HG03280 (cell line): ENCODE data around the gene FOXO6.
"Not testable (repeated sequence)": the region's sequence is repeated elsewhere in the genome, so short reads cannot be mapped to it uniquely, and the experiment has no call there.

Experiments used
- ATAC-seq: cut with Tn5 transposase; IDR thresholded peaks from one replicate; pipeline ENCODE4 v1.9.1; 2021; ENCODE audit warnings: mild to moderate bottlenecking, moderate library complexity; ENCODE audit not compliant: unreplicated experiment

Gene FOXO6

DNA sequence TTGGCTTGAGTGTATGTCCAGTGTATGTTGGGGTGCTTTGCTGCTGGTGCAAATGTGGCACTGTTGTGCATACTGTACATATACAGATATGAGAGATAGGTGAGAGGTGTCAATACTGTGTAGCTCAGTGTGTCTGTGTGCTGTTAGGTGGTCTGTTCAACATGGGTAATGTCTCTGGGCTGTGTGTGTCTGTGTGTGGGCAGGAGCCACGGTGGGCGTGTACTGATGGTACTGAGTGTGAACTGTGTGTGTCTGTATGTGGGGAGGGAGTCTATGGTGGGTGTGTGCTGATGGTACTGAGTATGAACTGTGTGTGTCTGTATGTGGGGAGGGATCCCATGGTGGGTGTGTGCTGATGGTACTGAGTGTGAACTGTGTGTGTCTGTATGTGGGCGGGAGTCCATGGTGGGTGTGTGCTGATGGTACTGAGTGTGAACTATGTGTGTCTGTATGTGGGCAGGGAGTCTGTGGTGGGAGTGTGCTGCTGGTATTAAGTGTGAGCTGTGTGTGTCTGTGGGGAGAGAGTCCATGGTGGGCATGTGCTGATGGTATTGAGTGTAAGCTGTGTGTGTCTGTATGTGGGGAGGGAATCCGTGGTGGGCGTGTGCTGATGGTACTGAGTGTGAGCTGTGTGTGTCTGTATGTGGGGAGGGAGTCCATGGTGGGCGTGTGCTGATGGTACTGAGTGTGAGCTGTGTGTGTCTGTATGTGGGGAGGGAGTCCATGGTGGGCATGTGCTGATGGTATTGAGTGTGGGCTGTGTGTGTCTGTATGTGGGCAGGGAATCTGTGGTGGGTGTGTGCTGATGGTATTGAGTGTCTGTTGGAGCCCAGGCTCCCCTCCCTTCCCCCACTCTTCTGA lies 32.2 kb upstream of the FOXO6 start:
- no peak for ATAC-seq

- no peak for ATAC-seq
These were observed 31.3 kb upstream of the FOXO6 start for GRCh38 chr1:41329662-41330587.

DNA sequence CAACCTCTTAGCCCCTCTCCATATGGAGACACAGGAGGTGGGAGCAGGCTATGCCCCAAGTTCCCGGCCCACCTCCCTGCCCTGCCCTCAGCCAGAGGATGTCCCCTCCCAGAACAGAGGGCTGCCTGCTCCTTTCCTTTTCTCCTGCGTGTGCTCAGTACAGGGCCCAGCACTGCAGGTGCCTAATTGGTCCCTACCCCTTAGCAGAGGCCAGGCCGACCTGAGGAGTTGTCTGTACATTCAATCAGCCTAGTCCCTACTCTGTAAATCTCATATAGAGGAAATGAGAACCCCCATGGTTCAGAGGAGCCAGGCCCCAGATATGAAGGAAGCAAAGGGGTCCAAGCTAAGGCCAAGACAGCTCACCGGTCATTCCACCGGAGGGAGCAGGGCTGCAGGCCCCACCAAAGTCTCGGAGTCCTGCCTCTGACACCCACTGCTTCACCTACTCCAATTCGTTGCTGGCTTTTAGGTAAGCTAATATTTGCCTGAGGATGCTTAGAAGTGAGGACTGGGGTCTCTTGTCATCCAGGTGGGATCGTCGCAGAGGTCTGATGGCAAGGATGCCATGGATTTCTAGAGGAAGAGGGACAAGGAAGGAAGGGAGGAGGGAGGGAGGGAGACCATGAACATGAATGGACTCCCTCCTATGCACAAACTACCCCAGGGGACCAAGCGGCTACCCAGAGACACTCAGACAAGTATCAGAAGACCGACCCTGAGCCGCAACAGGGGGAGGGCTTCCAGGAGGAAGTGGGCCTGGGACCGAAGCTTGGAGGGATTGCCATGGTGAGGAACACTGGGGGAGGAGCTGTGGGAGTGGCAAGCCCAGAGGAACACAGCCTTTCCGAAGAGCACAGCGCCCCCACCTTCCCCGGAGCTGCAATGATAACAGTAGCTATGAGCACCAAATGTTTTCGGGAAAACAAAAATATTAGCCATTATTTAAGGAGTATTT lies 30.4 kb upstream of the FOXO6 start:
- no peak for ATAC-seq

- ATAC-seq: no peak
These were observed 29.7 kb upstream of the FOXO6 start for GRCh38 chr1:41331546-41331917.

GRCh38 chr1:41332161-41332560 lies 29.1 kb upstream of the FOXO6 start:
- ATAC-seq: not testable (repeated sequence)

GRCh38 chr1:41333146-41333784 lies 28.0 kb upstream of the FOXO6 start:
- no peak for ATAC-seq

DNA sequence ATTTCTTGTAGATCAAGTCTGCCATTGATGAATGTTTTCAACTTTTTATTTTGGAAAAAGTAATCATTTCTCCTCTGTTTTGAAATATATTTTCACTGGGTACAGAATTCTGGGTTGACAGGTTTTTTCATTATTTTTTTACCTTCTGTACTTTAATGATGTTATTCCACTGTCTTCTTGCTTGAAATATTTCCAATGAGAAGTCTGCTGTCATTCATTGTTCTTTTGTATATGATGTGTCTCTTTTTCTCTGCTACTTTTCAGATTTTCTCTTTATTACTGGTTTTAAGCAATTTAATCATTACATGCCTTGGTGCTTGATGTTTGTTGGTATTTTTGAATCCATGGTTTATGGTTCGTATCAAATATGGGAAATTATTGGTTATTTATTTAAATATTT lies 22.4 kb upstream of the FOXO6 start:
- ATAC-seq: no peak

DNA sequence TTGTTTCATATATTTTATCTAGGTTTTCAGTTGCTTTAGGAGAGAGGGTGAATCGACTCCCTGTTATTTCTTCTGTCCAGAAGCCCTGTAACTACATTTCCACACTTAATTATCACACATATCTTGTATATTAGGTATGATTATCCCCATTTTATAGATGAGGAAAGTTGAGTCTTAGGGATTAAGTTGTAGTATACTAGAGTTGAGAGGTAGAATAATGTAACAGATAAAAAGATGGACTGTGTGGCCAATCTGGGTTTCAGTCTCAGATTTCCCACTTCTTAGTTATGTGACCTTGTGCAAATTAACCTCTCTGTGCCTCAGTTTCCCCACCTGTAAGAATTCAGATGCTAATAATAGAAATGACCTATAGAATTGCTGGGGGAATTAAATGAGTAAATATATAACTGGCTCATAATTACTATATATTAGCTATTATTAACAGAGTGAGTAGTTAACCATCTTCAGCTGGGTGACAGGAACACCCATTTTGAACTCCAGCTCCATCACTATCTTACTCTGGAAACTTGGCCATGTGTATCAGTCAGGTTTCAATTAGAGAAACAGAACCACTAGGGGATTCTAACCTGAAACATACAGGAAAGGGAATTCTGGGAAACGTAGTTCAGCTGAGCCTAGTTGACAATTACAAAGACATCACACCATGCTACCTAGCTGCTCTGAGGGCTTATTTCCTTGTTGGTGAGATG lies 20.4 kb upstream of the FOXO6 start:
- no peak for ATAC-seq

GRCh38 chr1:41341365-41341683 lies 19.9 kb upstream of the FOXO6 start:
- no peak for ATAC-seq

DNA sequence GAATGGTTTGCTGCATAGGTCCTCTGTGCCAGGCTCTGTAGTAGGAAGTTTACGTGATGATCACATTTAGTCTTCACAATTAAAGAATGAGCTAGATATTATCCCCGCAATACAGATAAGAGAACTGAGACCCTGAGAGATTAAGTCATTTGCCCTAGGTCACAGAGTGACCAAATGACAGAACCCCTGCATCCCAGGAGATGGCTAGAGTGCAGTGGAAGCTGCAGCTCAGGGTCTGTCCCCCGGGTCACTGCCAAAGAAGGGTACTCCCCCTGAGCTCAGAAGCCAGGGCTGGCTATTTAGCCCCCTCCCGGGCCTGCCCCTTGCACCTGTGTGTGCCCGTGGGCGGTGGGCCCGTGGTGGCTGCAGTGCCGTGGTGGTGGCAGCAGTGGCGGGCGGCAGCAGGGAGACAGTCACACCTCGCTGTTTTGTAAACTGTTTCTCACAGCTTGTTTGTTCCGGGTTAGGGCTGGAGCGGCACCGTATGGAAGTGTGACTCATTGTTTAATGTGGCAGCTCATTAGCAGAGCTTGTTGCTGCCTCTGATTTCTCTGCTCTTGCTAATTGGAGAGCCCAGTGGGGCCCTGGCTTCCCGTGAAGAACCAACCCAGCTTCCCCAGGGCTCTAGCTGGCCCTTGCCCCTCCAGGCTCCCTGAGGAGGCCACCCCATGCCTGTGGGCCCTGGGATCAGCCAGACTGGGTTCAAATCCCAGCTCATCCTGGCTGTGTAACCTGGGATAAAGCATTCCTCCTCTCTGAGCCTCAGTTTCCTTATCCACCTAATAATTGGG lies 19.3 kb upstream of the FOXO6 start:
- ATAC-seq: no peak

DNA sequence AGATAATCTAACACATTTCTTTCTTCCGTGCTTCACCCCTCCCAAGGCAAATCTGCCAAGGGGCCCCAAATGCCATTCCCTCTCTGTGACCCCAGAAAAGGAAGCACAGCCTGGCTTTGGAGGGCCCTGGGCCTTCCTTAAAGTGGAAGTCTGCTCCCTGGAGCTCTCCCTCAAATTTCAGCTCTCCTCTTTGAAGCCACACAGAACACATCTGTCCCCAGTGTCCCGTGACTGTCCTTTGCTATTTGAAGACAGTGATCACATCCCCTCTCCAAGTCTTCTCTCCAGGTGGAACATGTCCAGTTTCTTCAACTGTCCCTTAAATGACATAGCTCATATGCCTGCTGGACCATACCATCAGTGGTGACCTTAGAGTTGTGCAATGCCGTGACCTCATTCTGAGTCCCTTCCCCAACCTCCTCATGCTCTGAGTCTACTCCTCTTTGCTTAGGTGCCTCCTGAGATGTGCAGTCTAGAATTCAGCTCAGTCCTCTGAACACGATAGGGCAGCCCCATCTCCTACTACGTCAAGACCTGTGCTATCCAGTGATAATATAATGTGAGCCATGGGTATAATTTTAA lies 18.4 kb upstream of the FOXO6 start:
- ATAC-seq: no peak

GRCh38 chr1:41343790-41344699 lies 17.2 kb upstream of the FOXO6 start:
- ATAC-seq: no peak

- ATAC-seq: no peak
These were observed 16.5 kb upstream of the FOXO6 start for GRCh38 chr1:41344708-41345159.

GRCh38 chr1:41345434-41346075 lies 15.7 kb upstream of the FOXO6 start:
- ATAC-seq: no peak

DNA sequence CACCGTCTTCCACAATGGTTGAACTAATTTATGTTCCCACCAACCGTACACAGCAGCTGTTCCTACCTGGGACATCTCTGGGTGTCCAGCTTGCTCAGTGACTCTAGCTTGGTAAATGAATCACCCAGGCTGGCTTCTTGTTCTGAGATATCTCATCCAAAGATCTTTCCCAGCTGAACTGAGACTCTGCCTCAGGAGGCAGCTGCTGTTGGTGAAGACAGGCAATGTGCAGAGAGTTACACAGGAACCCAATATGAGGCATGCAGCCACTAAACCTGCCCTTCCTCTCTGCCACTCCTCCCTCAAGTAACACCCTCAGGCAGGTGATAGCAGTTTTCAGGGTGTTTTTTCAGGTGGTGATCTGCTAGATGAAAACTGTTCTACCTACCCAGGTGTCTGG lies 14.0 kb upstream of the FOXO6 start:
- no peak for ATAC-seq

GRCh38 chr1:41348394-41348793 lies 12.8 kb upstream of the FOXO6 start:
- no peak for ATAC-seq
